Skeletal muscle tissue (tissue), 4 donors: ENCODE results near the gene NACC2. TPM values are rescaled to one million over a fixed set of nuclear protein-coding genes. Genes with fewer than 3 reads are reported as not detected.

Experiments
- H3K27ac ChIP-seq: one replicate; pipeline ENCODE4 v1.7.0; 2013; ENCODE audit warnings: mild to moderate bottlenecking, low read depth, low read length, inconsistent platforms
- H3K27me3 ChIP-seq, 3 donors: one replicate each; pipeline ENCODE4 v1.7.0; 2013; ENCODE audit warnings: low read length in 3 of 3; ENCODE audit not compliant: control insufficient read depth in 3 of 3, insufficient read depth in 3 of 3
- H3K36me3 ChIP-seq, 3 donors: one replicate each; pipeline ENCODE4 v1.7.0; 2013; ENCODE audit warnings: low read length in 3 of 3; ENCODE audit not compliant: control insufficient read depth in 3 of 3, insufficient read depth in 3 of 3
- H3K4me1 ChIP-seq, 3 donors: one replicate each; pipeline ENCODE4 v1.7.0; 2013; ENCODE audit warnings: low read length in 3 of 3, mild to moderate bottlenecking in 3 of 3; ENCODE audit not compliant: control insufficient read depth in 3 of 3, insufficient read depth in 3 of 3
- H3K4me3 ChIP-seq, 3 donors: one replicate each; pipeline ENCODE4 v1.7.0; 2013; ENCODE audit warnings: low read length in 3 of 3
- H3K9ac ChIP-seq, 3 donors: one replicate each; pipeline ENCODE4 v1.7.0; 2013; ENCODE audit warnings: low read length in 3 of 3, mild to moderate bottlenecking in 3 of 3, moderate library complexity in 2 of 3, low read depth in 1 of 3
- H3K9me3 ChIP-seq, 3 donors: one replicate each; pipeline ENCODE4 v1.7.0; 2013; ENCODE audit warnings: low read length in 3 of 3; ENCODE audit not compliant: control insufficient read depth in 3 of 3
- total RNA-seq: library from RNA; depleted of rRNA; stranded (reverse); fragments of >200 nt; gene quantifications from one replicate; pipeline ENCODE4 v1.2.3, GENCODE V29; 2014
- donor health status: Osteomylitis.

The NACC2 gene
- 7.3 TPM for total RNA-seq

GRCh38 chr9:136095070-136096058 lies at the start of gene NACC2:
Gene NACC2 (minus strand): TSS chr9:136095289. CDS start chr9:136050521, 44,768 bp downstream.
- H3K27ac ChIP-seq: peak within 1 kb of the TSS; percentile 96
- peaks cover 44 to 52% (median 45%) of the 10 kb centered on the region in 3 donors for H3K4me1 ChIP-seq
- peak within 1 kb of the TSS; percentile 88 to 94 (median 94) for H3K9ac ChIP-seq
- peaks cover 0 to 11% (median 0%) of the 10 kb centered on the region in 3 donors for H3K27me3 ChIP-seq
- H3K9me3 ChIP-seq: no peaks in the 10 kb centered on the region
- H3K36me3 ChIP-seq: peaks cover 0 to 9% (median 0%) of the 10 kb centered on the region in 3 donors
- peak within 1 kb of the TSS; percentile 72 to 78 (median 78) for H3K4me3 ChIP-seq

- Histone ChIP-seq H3K9ac (no peak overlapping the region), H3K4me1 (peaks cover 0 to 2% (median 0%) of the 10 kb centered on the region in 3 donors), H3K4me3 (no peak overlapping the region), H3K9me3 (no peaks in the 10 kb centered on the region), H3K27ac (no peak overlapping the region), H3K36me3 (no peaks in the 10 kb centered on the region), H3K27me3 (peaks cover 56 to 67% (median 59%) of the 10 kb centered on the region in 3 donors)
These were observed 49.4 kb upstream of the NACC2 start for GRCh38 chr9:136144450-136144849.

- Histone ChIP-seq H3K4me1 (peaks cover 0 to 2% (median 0%) of the 10 kb centered on the region in 3 donors), H3K36me3 (no peaks in the 10 kb centered on the region), H3K27ac (no peak overlapping the region), H3K9me3 (no peaks in the 10 kb centered on the region), H3K4me3 (no peak overlapping the region), H3K9ac (no peak overlapping the region), H3K27me3 (peaks cover 54 to 59% (median 56%) of the 10 kb centered on the region in 3 donors)
These were observed 48.3 kb upstream of the NACC2 start for GRCh38 chr9:136143215-136144001.

- no peaks in the 10 kb centered on the region for H3K4me1 ChIP-seq
These were observed 47.7 kb upstream of the NACC2 start for GRCh38 chr9:136142859-136143214.

GRCh38 chr9:136142414-136142796 lies 47.3 kb upstream of the NACC2 start:
- peaks cover 49 to 56% (median 54%) of the 10 kb centered on the region in 3 donors for H3K27me3 ChIP-seq
- H3K27ac ChIP-seq: no peak overlapping the region
- no peak overlapping the region for H3K4me3 ChIP-seq
- H3K9ac ChIP-seq: no peak overlapping the region
- H3K36me3 ChIP-seq: no peaks in the 10 kb centered on the region
- no peaks in the 10 kb centered on the region for H3K9me3 ChIP-seq
- H3K4me1 ChIP-seq: peaks cover 0 to 3% (median 0%) of the 10 kb centered on the region in 3 donors

More at GRCh38 chr9:136142859-136143214, 47.7 kb upstream of the NACC2 start:
- Histone ChIP-seq H3K9ac (no peak overlapping the region), H3K4me3 (no peak overlapping the region), H3K36me3 (no peaks in the 10 kb centered on the region), H3K9me3 (no peaks in the 10 kb centered on the region), H3K27me3 (peaks cover 49 to 56% (median 54%) of the 10 kb centered on the region in 3 donors), H3K27ac (no peak overlapping the region)

- peaks cover 50 to 56% (median 54%) of the 10 kb centered on the region in 3 donors for H3K27me3 ChIP-seq
- H3K9me3 ChIP-seq: no peaks in the 10 kb centered on the region
- no peak overlapping the region for H3K4me3 ChIP-seq
- no peaks in the 10 kb centered on the region for H3K36me3 ChIP-seq
- peaks cover 0 to 4% (median 0%) of the 10 kb centered on the region in 3 donors for H3K4me1 ChIP-seq
- no peak overlapping the region for H3K9ac ChIP-seq
- H3K27ac ChIP-seq: no peak overlapping the region
These were observed 46.8 kb upstream of the NACC2 start for GRCh38 chr9:136141682-136142413.

GRCh38 chr9:136140966-136141365 lies 45.9 kb upstream of the NACC2 start:
- H3K27ac ChIP-seq: no peak overlapping the region
- peaks cover 0 to 4% (median 0%) of the 10 kb centered on the region in 3 donors for H3K4me1 ChIP-seq
- H3K9me3 ChIP-seq: no peaks in the 10 kb centered on the region
- H3K9ac ChIP-seq: no peak overlapping the region
- H3K4me3 ChIP-seq: no peak overlapping the region
- peaks cover 50 to 55% (median 54%) of the 10 kb centered on the region in 3 donors for H3K27me3 ChIP-seq
- H3K36me3 ChIP-seq: no peaks in the 10 kb centered on the region

GRCh38 chr9:136140046-136140445 lies 45.0 kb upstream of the NACC2 start:
- Histone ChIP-seq H3K36me3 (no peaks in the 10 kb centered on the region), H3K9me3 (no peaks in the 10 kb centered on the region), H3K4me3 (no peak overlapping the region), H3K4me1 (peaks cover 0 to 6% (median 4%) of the 10 kb centered on the region in 3 donors), H3K9ac (no peak overlapping the region), H3K27ac (no peak overlapping the region), H3K27me3 (peaks cover 50 to 55% (median 55%) of the 10 kb centered on the region in 3 donors)

- Histone ChIP-seq H3K27ac (no peak overlapping the region), H3K9ac (no peak overlapping the region), H3K9me3 (no peaks in the 10 kb centered on the region), H3K4me3 (no peak overlapping the region), H3K36me3 (no peaks in the 10 kb centered on the region), H3K27me3 (peaks cover 49 to 53% (median 51%) of the 10 kb centered on the region in 3 donors), H3K4me1 (peaks cover 0 to 12% (median 6%) of the 10 kb centered on the region in 3 donors)
These were observed 43.5 kb upstream of the NACC2 start for GRCh38 chr9:136138566-136138965.
